ENCODE results near the gene KCNIP1. TPM values are rescaled to one million over a fixed set of nuclear protein-coding genes. Genes with fewer than 3 reads are reported as not detected.

The KCNIP1 gene
- total and polyA plus RNA-seq, 10 of the 15 experiments (the other 5 are each of a cell fraction or from before 2014, with no cell fraction given) = not detected

DNA sequence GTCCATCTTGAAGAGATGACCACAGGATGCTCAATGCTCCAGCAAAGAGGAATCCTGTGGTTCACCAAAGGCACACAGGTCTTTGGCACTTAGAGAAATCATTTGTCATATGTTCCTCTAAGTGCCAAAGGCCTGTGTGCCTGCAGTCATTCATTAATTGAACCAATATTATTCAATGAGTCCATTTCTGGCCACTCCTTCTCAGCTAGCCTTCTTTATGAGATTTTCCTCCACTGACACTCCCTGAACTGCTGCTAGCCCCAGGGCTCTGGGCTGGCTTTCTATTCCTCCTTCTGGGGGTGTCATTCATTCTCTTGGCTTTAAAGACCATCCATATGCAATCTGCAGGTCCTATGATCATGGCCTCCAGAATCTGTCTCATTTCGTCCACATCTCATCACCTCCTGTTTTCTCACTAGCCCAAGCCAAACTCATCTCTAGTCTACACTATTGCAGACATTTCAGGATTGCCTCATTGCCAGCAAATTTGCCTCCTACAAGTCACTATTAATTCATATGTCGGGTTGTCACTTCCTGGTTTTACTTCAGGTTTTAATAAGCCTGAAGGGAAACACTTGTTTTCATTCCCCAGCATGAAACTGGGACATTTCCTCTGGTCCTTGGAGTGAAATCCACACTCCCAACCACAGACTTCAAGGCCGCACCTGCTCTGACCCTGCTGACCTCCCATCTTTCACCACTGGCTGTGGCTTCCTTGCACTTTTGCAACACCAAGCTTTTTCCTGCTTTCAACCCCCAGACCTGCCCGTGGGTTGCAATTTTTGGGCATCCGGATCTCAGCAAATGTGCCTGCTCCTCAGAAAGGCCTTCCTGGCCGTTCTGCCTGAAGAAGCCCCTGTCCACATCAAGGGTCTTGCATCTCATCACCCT is 35.1 kb downstream of the KCNIP1 start:
- intact Hi-C loops (cut with micrococcal nuclease; ENCODE audit: unreplicated experiment) = no loop called here
- DNase-seq (ENCODE audit: low read depth, low spot score) = no peak

DNA sequence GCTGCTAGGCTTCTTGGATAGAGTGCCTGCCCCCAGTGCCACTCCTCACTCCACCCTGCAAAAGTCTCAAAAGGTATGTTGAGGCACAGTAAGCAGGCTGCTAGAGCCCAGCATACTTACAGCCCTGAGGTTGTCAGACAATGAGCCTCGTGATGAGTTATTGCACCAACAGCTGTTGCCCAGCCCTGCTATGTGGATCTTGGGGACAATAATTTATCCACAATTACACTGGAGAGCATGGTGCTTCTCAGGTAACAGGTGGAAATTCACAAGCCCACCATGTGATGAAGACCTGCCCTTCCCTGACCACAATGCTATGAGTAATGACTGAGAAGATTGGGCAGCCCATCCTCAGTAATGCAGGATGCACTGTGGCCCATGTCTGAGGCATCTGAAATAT is 36.5 kb downstream of the KCNIP1 start:
- Histone ChIP-seq H3K27me3 (replicated peaks in 1 of 2; ENCODE audit: control insufficient read depth in 2 of 2, insufficient read depth in 2 of 2, low read length in 1 of 2) (no peaks in the 10 kb centered on the region; a peak in 1 of 4 replicates), H3K9ac (ENCODE audit: control insufficient read depth, insufficient read depth, low read length) (no peak overlapping the region), H3K4me2 (ENCODE audit: control insufficient read depth, insufficient read depth) (no peak overlapping the region), H3K4me1 (ENCODE audit: control insufficient read depth, insufficient read depth, low read length) (no peaks in the 10 kb centered on the region), H3K36me3 (ENCODE audit: control insufficient read depth in 2 of 2, insufficient read depth in 2 of 2, low read length in 1 of 2) (no peaks in the 10 kb centered on the region), H3K9me3 (replicated peaks; ENCODE audit: control insufficient read depth, insufficient read depth, low read length) (no peaks in the 10 kb centered on the region), H3K79me2 (ENCODE audit: control insufficient read depth, insufficient read depth, low read length) (no peaks in the 10 kb centered on the region), H3K4me3 (no peak overlapping the region), H3K27ac (ENCODE audit: control insufficient read depth, insufficient read depth) (no peak overlapping the region), H2AFZ (ENCODE audit: control insufficient read depth, low read depth, low read length) (no peak overlapping the region), H4K20me1 (ENCODE audit: control insufficient read depth, insufficient read depth) (no peaks in the 10 kb centered on the region)
- no peak for ATAC-seq
- BruUV-seq (replicated peaks) = no TSS peak
- TF ChIP-seq RUNX3 (IDR thresholded peaks at IDR 0.05; ENCODE audit: low read length) = no peak
- TF ChIP-seq, protein P1, sequence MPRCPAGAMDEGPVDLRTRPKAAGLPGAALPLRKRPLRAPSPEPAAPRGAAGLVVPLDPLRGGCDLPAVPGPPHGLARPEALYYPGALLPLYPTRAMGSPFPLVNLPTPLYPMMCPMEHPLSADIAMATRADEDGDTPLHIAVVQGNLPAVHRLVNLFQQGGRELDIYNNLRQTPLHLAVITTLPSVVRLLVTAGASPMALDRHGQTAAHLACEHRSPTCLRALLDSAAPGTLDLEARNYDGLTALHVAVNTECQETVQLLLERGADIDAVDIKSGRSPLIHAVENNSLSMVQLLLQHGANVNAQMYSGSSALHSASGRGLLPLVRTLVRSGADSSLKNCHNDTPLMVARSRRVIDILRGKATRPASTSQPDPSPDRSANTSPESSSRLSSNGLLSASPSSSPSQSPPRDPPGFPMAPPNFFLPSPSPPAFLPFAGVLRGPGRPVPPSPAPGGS (IDR thresholded peaks at IDR 0.05; ENCODE audit: borderline replicate concordance, insufficient read depth, low read depth, low read length, poor library complexity, severe bottlenecking) = no peak
- ChIA-PET POLR2A (no interaction called here), CTCF (no interaction called here), SMC1A (ENCODE audit: uncharacterized antibody, unreplicated experiment) (no interaction called here), RAD21 (ENCODE audit: unreplicated experiment) (no interaction called here)
- no peak for FAIRE-seq
- in situ Hi-C loops (cut with MboI) (no loop called here), intact Hi-C loops (cut with micrococcal nuclease; ENCODE audit: unreplicated experiment) (no loop called here)
- 42% methylated on average over 1 of the region's 1 CpG for WGBS (ENCODE audit: insufficient coverage, insufficient replicate concordance, low lambda C conversion rate, missing lambda C conversion rate)
- DNase-seq (ENCODE audit: low read depth, low spot score) = no peak

More for the DNA sequence above, 35.1 kb downstream of the KCNIP1 start:
- Histone ChIP-seq H3K36me3 (ENCODE audit: control insufficient read depth in 2 of 2, insufficient read depth in 2 of 2, low read length in 1 of 2) (no peaks in the 10 kb centered on the region), H3K9ac (ENCODE audit: control insufficient read depth, insufficient read depth, low read length) (no peak overlapping the region), H3K4me2 (ENCODE audit: control insufficient read depth, insufficient read depth) (no peak overlapping the region), H2AFZ (ENCODE audit: control insufficient read depth, low read depth, low read length) (no peak overlapping the region), H3K27me3 (replicated peaks in 1 of 2; ENCODE audit: control insufficient read depth in 2 of 2, insufficient read depth in 2 of 2, low read length in 1 of 2) (no peaks in the 10 kb centered on the region; a peak in 1 of 4 replicates), H3K9me3 (replicated peaks; ENCODE audit: control insufficient read depth, insufficient read depth, low read length) (no peaks in the 10 kb centered on the region), H3K4me1 (ENCODE audit: control insufficient read depth, insufficient read depth, low read length) (no peaks in the 10 kb centered on the region), H3K4me3 (no peak overlapping the region), H3K27ac (ENCODE audit: control insufficient read depth, insufficient read depth) (no peak overlapping the region), H3K79me2 (ENCODE audit: control insufficient read depth, insufficient read depth, low read length) (no peaks in the 10 kb centered on the region), H4K20me1 (ENCODE audit: control insufficient read depth, insufficient read depth) (no peaks in the 10 kb centered on the region)
- ChIA-PET POLR2A (no interaction called here), RAD21 (ENCODE audit: unreplicated experiment) (no interaction called here), SMC1A (ENCODE audit: uncharacterized antibody, unreplicated experiment) (no interaction called here), CTCF (no interaction called here)
- FAIRE-seq (no peak), ATAC-seq (no peak)
- 3% methylated on average over 6 of the region's 6 CpGs for WGBS (ENCODE audit: insufficient coverage, insufficient replicate concordance, low lambda C conversion rate, missing lambda C conversion rate)
- BruUV-seq (replicated peaks) = no TSS peak
- no peak for TF ChIP-seq MYC (IDR thresholded peaks at IDR 0.05; ENCODE audit: insufficient read depth, insufficient read length, insufficient replicate concordance, low read length, severe bottlenecking)
- TF ChIP-seq MEF2B (IDR thresholded peaks at IDR 0.05; ENCODE audit: partially characterized antibody, poor library complexity, severe bottlenecking) = no peak
- no peak for TF ChIP-seq MTA2 (IDR thresholded peaks at IDR 0.05; ENCODE audit: low read depth)
- TF ChIP-seq HCFC1 (IDR thresholded peaks at IDR 0.05; ENCODE audit: low read length) = no peak
- in situ Hi-C loops (cut with MboI) = no loop called here

All from GM12878 (cell line).